Neural crest cell (in vitro differentiated cells): ENCODE data around the gene MAML3. TPM values are rescaled to one million over a fixed set of nuclear protein-coding genes. Genes with fewer than 3 reads are reported as not detected.

Source experiments
- DNase-seq: peaks from one replicate; pipeline ENCODE4 v3.0.0; 2021; ENCODE audit warnings: low read depth, mixed read lengths, low spot score
- H3K27ac Mint-ChIP-seq: one replicate; pipeline ENCODE4 v1.8.0; 2021; ENCODE audit warnings: mild to moderate bottlenecking, mixed read lengths; ENCODE audit not compliant: unreplicated experiment
- H3K27me3 Mint-ChIP-seq: 2 replicates; pipeline ENCODE4 v1.8.0; 2021; ENCODE audit warnings: low read depth, mild to moderate bottlenecking, mixed read lengths
- H3K36me3 Mint-ChIP-seq: 2 replicates; pipeline ENCODE4 v1.8.0; 2021; ENCODE audit warnings: low read depth, mild to moderate bottlenecking, mixed read lengths
- H3K4me1 Mint-ChIP-seq: 2 replicates; pipeline ENCODE4 v1.8.0; 2021; ENCODE audit warnings: mixed read lengths
- H3K4me3 Mint-ChIP-seq: one replicate; pipeline ENCODE4 v1.8.0; 2021; ENCODE audit warnings: mild to moderate bottlenecking, mixed read lengths
- H3K9me3 Mint-ChIP-seq: 2 replicates; pipeline ENCODE4 v1.8.0; 2021; ENCODE audit warnings: mixed read lengths
- CTCF ChIP-seq: fragments of 200-600 bp; sonication (generic); conservative IDR thresholded peaks from 2 replicates; pipeline ENCODE4 v1.5.0; 2021; ENCODE audit warnings: antibody characterized with exemption, mild to moderate bottlenecking
- total RNA-seq: library from RNA; stranded (reverse); gene quantifications from 2 replicates; pipeline ENCODE4 v1.2.1, GENCODE V29; 2021

MAML3 gene
- total RNA-seq, 1 donor from 2014 or later: 21.8 TPM

GRCh38 chr4:140103676-140104075 is 50.3 kb downstream of the MAML3 start:
- Mint-ChIP-seq H3K9me3 (peaks cover 3% of the 10 kb centered on the region), H3K36me3 (peaks cover 6% of the 10 kb centered on the region), H3K4me1 (peaks cover 46% of the 10 kb centered on the region), H3K27me3 (no peaks in the 10 kb centered on the region), H3K4me3 (no peak overlapping the region), H3K27ac (no peak overlapping the region)
- no peak for TF ChIP-seq CTCF
- no peak for DNase-seq

- Mint-ChIP-seq H3K4me1 (peaks cover 49% of the 10 kb centered on the region), H3K36me3 (peaks cover 6% of the 10 kb centered on the region), H3K9me3 (peaks cover 3% of the 10 kb centered on the region), H3K4me3 (no peak overlapping the region), H3K27ac (peak overlapping the region; percentile 57), H3K27me3 (no peaks in the 10 kb centered on the region)
- DNase-seq: no peak
- no peak for TF ChIP-seq CTCF
These were observed 51.6 kb downstream of the MAML3 start for GRCh38 chr4:140102421-140102820.

- Mint-ChIP-seq H3K36me3 (peaks cover 6% of the 10 kb centered on the region), H3K4me1 (peaks cover 61% of the 10 kb centered on the region), H3K4me3 (no peak overlapping the region), H3K27ac (no peak overlapping the region), H3K9me3 (peaks cover 3% of the 10 kb centered on the region), H3K27me3 (no peaks in the 10 kb centered on the region)
- DNase-seq: no peak
- TF ChIP-seq CTCF: no peak
These were observed 53.2 kb downstream of the MAML3 start for GRCh38 chr4:140100771-140101170.

GRCh38 chr4:140099983-140100382 is 54.0 kb downstream of the MAML3 start:
- Mint-ChIP-seq H3K27ac (peak overlapping the region; percentile 73), H3K4me1 (peaks cover 61% of the 10 kb centered on the region), H3K9me3 (peaks cover 3% of the 10 kb centered on the region), H3K36me3 (peaks cover 6% of the 10 kb centered on the region), H3K4me3 (peak overlapping the region; percentile 39), H3K27me3 (no peaks in the 10 kb centered on the region)
- TF ChIP-seq CTCF: no peak
- DNase-seq: no peak

GRCh38 chr4:140098455-140099160 is 55.4 kb downstream of the MAML3 start:
- peaks cover 72% of the 10 kb centered on the region for H3K4me1 Mint-ChIP-seq
- H3K4me3 Mint-ChIP-seq: peak overlapping the region; percentile 6
- H3K27ac Mint-ChIP-seq: peak overlapping the region; percentile 90

More at GRCh38 chr4:140098455-140099160, 55.4 kb downstream of the MAML3 start:
- Mint-ChIP-seq H3K9me3 (peaks cover 3% of the 10 kb centered on the region), H3K36me3 (peaks cover 6% of the 10 kb centered on the region), H3K27me3 (no peaks in the 10 kb centered on the region)
- no peak for DNase-seq
- TF ChIP-seq CTCF: no peak
